NCI-H460 (cell line): Measurements from ENCODE around the gene ESRRG. TPM values are rescaled to one million over a fixed set of nuclear protein-coding genes. Genes with fewer than 3 reads are reported as not detected.
A peak's percentile ranks its signal among the peaks of the same experiment; 100 is the strongest.
"Not testable (repeated sequence)": the region's sequence is repeated elsewhere in the genome, so short reads cannot be mapped to it uniquely, and the experiment has no call there.

ENCODE experiments used
- DNase-seq: peaks from one replicate; pipeline ENCODE4 v3.0.0-alpha.2; 2016; ENCODE audit warnings: low read depth; ENCODE audit errors: extremely low read depth
- total RNA-seq: library from RNA; depleted of rRNA; stranded (reverse); fragments of >200 nt; shearing (Covaris generic); gene quantifications from 2 replicates; pipeline ENCODE4 v1.2.3, GENCODE V29; 2014

The ESRRG gene
- total RNA-seq, 1 experiment from 2014 or later, result 0.05 TPM

DNA sequence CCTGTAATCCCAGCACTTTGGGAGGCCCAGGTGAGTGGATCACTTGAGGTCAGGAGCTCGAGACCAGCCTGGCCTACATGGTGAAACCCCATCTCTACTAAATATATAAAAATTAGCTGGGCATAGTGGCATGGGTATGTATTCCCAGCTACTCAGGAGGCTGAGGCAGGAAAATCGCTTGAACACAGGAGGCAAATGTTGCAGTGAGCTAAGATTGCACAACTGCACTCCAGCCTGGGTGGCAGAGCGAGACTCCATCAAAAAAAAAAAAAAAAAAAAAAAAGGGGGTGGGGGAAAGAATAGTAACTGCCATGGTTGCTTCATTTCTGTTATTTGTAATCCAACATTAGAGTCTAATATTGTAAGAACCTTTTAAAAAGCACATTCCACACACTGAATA is 193.4 kb downstream of the ESRRG start:
- DNase-seq, result not testable (repeated sequence)

DNA sequence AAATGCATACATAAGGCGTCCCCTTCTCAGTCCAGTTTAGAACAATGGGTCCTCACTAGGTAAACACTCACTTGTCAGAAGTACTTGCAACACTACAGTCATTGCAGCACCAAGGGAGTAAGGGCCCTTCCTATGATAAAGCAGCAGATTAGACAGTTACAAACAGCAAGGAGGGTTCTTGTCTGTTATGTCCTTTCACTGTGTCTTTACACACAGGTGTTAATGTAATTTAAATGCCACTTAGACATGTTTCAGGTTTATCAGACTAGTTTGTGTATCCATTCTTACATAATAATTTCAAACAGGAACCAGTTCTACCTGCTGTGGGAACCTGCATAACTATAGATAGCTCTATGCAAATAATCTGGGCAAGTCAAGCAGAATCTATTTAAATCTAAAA is 194.4 kb downstream of the ESRRG start:
- DNase-seq, result no peak

DNA sequence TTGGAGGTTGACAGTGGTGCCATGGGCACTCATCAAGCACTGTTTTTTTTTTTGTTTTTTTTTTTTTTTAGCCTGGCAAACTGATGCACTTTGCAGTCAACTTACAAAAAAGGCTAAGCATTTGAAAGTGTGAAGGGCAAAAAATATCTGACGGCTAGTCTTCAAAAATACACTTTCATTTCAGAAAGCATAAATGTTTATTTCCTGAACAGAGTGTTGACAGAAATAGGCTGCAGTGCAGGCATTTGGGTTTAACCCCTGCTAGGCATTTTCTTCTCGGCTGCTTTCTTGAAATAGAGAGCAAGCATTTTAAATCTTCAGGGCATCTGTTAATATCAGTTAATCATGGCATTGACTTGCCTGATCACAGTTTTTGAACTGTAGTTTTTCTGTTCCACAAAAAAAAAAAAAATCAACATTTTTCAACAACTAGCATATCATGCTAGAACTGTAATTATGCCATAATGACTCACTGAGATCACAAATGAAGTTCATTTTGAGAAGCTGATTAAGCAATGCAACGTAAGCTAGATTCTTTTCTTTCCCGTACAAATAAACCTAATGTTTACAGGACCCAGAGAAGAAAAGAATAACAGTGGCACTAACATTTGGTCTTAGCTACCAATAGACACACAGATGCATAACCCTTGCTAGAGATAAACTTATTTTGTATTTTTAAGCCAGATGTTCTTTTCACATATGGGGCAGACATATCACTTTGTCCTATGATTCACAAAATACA is 199.6 kb downstream of the ESRRG start:
- no peak for DNase-seq

GRCh38 chr1:216523043-216523442 is 200.2 kb downstream of the ESRRG start:
- DNase-seq, result no peak

- no peak for DNase-seq
Measured at GRCh38 chr1:216521477-216521876, 201.8 kb downstream of the ESRRG start.

DNA sequence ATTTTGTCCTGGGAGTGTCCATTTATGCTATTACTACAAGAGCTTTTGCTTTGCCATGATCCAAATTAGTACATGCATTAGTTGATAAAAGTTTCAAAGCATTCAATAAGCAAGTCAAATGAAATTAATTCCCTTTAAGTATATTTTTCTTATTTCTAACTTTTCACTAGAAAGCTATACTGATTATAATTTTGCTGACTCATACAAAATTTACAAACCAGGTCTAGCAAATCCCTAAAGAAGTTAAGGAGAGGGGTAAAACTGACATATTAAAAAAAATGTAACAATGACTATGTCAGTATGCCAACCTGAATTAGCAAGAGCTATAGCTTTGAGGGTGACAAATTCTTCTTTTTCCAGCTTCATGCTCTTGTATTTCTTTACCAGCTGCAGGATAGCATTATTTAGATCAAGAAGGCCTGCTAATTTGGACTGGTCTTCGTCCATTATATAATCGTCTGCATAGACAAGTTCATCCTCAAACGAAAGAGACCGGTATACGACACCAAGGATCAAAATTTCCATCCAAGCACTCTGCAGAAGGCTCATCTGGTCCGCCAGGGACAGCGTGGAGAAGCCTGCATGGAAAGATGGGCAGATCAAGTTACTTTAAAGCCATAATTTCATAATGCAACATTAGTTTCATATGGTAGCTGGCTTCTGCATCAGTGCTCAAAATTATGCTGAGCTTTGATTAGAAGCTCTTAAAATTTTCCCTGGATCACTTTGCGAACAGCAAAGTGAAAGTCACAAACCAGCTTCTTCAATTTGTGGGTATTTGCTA is 204.2 kb downstream of the ESRRG start:
- DNase-seq, result no peak

GRCh38 chr1:216502528-216503162 is 220.6 kb downstream of the ESRRG start:
- DNase-seq, result no peak

DNA sequence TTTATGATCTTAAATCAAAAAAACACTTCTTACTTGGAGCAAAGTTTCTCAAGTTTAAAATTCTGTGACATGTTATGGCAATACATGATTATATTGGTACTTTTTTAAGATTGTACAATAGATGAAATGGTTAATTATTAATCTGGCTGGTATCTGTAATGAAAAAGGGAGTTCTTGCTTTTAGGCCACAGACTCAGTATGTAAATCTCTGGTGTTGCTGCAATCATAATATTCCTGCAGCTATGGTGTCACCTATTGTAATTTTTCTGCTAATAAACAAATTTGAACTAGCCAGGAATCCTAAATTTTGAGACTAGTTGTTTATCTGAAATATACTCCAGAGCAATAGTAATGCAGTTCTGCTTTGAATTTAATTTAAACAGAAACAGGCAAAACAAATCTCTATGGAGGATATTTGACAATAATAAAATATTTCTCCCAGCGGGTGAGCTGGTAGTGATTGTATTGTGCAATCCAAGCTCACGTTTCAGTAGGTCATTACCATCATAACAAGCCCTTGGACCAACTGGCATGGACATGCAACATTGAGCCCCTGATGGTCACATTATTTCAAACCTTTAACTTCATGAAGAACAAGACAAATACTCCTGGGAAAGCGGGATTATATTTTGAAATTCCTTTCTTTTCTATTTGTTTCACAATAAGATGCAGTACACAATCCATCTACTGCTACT is 222.8 kb downstream of the ESRRG start:
- DNase-seq, result no peak

DNA sequence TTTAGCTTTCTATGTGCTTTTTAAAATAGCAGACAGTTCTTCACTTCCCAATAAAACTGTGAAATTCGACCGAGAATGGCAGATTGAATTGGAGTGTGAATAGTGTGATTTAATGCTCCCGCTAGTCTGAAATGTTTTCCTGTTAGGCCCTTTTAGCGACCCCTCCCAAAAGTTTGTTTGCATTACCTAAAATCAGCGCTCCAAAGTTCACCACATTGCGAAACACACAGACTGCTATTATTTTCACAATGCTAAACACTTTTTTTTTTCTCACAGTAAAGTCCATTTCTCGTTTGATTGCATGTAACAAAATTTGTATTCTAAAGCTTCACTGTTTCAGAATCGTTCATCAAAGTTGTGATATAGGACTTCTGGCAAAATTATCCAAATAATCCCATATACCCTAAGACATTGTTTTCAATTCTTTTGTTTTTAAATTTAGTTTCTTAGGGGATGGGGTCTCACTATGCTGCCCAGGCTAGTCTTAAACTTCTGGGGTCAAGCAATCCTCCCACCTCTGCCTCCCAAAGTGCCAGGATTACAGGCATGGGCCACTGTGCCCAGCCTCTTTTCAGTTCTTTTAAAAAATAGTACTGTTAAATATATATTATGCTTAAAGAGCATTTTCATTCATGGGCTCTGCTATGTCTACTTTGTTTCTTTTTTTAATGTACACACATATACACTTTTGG is 223.5 kb downstream of the ESRRG start:
- DNase-seq, result peak; percentile 23

GRCh38 chr1:216498277-216498676 is 225.0 kb downstream of the ESRRG start:
- no peak for DNase-seq

- no peak for DNase-seq
Measured at GRCh38 chr1:216485042-216485441, 238.2 kb downstream of the ESRRG start.

DNA sequence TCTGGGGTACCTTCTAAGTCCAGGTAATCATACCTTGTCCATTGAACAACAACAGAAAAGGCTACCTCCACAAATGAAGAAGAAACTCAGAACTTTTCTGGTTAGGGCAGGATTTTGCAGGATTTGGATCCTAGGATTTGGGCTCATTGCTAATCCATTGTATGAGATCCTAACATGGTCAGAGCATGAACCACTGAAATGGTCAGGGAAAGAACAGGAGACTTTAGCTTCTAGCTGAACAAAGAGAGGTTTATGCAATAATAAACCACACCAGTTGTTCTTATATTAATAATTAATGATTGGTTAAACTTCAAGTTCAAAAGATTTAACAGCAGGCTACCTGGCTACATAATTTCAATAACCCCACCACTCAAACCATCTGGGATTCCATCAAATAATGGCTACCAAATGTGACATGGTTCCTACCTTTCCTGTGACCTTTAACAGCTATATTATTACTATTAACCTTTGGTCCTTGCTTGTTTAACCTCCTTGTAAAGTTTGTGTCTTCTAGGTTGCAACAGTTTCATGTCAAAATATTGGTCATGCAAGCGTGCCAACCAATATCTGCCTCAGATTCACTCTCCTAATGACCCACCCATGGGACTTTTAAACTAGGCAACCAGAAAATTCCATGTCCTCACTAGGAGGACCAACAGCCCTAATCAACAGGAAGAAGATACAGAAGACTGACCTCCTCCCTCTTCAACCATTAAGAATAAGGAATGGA is 239.4 kb downstream of the ESRRG start:
- DNase-seq, result no peak

DNA sequence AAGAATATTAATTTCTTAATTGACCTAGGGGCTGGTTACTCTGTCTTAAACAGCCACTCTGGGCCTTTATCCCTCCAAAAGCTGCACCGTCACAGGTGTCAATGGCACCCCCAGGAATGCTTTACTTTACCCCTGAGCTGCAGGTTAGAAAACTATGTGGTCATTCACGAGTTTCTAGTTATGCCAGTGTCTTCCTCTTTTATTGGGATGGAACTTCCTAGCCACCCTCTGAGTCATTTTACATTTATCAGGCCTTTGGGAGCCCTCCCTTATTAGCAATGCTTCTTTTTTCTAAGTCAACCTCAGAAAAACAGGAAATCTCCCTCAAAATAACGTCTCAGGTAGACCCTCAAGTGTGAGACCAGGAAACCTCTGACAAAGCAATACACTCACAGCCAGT is 240.6 kb downstream of the ESRRG start:
- no peak for DNase-seq

GRCh38 chr1:216478238-216478637 is 245.0 kb downstream of the ESRRG start:
- no peak for DNase-seq

GRCh38 chr1:216476341-216476740 is 246.9 kb downstream of the ESRRG start:
- DNase-seq, result no peak

DNA sequence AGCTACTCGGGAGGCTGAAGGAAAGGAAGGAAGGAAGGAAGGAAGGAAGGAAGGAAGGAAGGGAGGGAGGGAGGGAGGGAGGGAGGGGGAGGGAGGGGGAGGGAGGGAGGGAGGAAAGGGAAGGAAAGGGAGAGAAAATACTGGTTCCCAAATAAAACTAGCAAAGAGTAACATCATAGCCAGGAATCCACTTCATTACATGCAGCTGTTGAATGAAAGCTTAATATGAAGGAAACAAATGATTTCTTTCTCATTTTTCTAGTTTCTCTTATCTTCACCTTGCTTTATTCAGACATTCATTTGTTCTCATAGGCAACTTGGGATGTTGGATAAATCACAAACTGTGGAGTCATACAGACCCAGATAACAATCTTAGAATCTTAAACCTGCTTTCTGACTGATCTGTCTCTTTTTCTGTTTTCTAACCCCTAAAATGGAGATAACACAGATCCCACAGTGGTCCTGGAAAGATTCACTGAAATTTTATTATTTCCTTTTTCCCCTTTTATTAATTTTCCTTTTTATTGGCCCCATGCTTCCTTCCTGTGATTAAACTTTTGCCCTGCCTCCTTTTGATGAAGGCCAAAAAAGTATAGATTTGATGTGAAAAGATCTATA is 247.5 kb downstream of the ESRRG start:
- no peak for DNase-seq

DNA sequence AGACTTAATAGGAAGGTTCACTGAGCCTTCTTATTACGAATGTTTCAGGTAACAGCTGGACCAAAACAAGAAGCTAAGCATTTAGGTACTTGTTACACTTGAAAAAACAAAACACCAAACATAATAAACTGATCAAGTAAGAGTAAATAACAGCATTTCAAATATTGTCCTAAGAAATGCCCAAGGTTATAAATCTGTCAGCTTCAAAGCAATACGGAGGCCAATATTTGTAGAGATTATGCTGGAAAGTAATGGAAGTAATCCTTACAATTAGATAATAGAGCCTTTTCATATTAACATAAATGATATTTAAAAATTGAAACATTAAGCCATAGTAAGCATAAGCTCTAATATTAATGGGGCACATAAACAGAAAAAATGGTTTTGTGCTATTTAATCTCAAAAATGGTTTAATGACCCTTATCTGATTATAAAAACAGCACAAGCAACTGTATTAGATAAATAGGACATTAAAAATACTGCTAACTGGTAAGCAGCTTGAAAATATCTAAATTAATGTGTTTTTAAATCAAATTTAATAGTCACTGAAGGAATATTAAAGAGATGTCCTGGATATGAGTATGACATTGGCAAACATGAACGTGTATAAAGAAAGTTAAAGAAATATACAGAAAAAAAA is 256.9 kb downstream of the ESRRG start:
- no peak for DNase-seq

DNA sequence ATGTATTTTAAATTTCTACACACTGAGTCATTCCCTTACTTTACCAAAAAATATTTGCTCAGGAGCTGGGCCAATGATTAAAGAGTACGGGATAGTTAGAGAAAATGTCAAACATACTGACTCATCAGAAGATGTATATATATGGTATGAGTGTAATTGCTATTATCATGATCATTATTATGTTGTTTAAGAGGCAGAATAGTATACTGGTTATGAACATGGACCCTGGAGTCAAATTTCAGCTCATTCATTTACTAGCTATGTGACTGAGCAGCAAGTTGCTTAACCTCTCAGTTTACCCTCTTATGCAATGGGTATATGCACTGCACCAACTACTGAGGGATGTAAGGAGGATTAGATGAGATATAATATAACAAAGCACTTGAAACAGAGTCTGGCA is 258.7 kb downstream of the ESRRG start:
- peak; percentile 41 for DNase-seq
